Measurements from ENCODE around the gene PRG3.

PRG3 gene

DNA sequence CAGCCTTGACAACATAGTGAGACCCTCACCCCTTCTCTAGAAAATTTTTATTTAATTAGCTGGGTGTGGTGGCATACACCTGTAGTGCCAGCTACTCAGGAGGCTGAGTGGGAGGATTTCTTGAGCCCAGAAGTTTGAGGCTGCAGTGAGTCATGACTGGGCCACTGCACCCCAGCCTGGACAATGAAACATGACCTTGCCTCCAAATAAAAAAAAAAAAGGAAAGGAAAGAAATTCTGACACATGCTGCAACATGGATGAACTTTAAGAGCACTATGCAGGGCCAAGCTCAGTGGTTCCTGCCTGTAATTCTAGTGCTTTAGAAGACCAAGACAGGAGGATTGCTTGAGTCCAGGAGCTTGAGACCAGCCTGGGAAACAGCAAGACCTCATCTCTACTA is 37.2 kb upstream of the PRG3 start:
- DNase-seq (ENCODE audit: low spot score in 2 of 2) = no peak
- Mint-ChIP-seq H3K27me3 (no peaks in the 10 kb centered on the region), H3K9me3 (no peaks in the 10 kb centered on the region), H3K27ac (no peak overlapping the region), H3K36me3 (peaks cover 42% of the 10 kb centered on the region), H3K4me1 (no peaks in the 10 kb centered on the region), H3K4me3 (no peak overlapping the region)
- no peak for ATAC-seq (ENCODE audit: low read depth)

DNA sequence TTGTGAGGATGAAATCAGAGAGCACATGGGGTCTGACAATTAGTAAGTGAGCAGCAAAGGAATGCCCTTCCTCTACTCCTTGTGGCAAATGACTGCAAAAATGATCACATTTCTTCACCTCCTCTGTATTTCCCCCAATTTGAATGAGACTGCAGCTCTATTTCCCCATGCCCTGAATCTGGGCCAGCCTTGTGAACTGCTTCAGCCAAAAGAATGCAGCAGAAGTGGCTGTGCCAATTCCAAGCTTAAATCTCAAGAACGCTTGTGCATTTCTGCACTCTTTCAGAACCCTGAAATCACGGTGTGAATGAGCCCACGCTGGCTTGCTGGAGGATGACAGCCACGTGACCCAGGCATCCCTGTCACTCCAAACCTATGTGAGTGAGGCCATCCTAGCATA is 36.1 kb upstream of the PRG3 start:
- no peak for ATAC-seq (ENCODE audit: low read depth)
- DNase-seq (ENCODE audit: low spot score in 2 of 2) = no peak
- H3K27ac Mint-ChIP-seq = no peak overlapping the region
- no peaks in the 10 kb centered on the region for H3K4me1 Mint-ChIP-seq
- H3K9me3 Mint-ChIP-seq = no peaks in the 10 kb centered on the region
- peaks cover 44% of the 10 kb centered on the region for H3K36me3 Mint-ChIP-seq
- no peak overlapping the region for H3K4me3 Mint-ChIP-seq
- no peaks in the 10 kb centered on the region for H3K27me3 Mint-ChIP-seq

DNA sequence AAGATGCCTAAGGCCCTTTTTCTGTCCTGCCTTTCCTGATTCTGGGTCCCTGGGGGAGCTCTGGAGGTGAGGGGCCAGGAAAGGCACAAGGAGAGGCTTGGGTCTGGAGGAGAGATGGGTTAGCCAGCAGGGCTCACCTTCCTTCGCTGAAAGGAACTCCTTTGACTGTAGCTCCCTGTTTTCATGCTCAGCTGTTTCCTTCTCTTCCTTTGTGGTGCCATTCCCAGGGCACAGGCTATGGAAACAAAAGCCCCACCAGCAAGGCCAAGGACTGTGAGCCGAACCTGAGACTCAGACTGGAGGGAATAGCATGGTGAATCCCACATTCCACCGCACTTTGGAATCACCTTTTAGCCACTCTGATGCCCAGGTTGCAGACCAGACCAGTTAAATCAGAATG is 35.5 kb upstream of the PRG3 start:
- H3K4me1 Mint-ChIP-seq = no peaks in the 10 kb centered on the region
- peaks cover 44% of the 10 kb centered on the region for H3K36me3 Mint-ChIP-seq
- no peaks in the 10 kb centered on the region for H3K27me3 Mint-ChIP-seq
- H3K27ac Mint-ChIP-seq = no peak overlapping the region
- ATAC-seq (ENCODE audit: low read depth) (no peak), DNase-seq (ENCODE audit: low spot score in 2 of 2) (no peak)
- H3K4me3 Mint-ChIP-seq = no peak overlapping the region
- H3K9me3 Mint-ChIP-seq = no peaks in the 10 kb centered on the region

DNA sequence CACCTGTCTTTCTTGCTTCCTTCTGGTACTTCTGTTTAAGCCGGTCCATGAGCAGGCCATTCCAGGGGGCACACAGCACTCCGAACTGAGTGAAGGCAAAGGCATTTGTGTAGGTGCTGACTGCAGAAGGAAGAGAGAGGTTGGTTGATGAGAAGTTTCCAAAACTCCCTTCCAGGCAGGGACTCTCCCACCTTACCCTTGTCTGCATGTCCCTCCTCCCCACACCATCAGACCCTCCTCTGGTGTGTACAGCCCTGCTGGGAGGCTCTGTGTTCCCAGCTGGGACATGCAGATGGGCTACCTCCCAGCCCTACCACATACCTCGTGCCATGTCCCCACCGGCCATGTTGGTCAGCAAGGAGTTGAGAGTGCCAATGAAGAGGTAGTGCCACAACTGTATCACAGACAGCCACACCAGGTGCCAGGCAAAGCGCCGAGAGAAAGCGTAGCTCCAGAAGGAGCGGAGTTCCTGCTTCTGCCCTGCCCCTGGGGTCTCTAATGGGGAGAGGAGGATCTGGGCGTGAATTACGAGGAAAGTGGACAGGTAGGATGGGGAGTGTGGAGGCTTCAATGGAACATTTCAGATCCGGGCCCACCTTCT is 33.8 kb upstream of the PRG3 start:
- Mint-ChIP-seq H3K9me3 (no peaks in the 10 kb centered on the region), H3K4me1 (no peaks in the 10 kb centered on the region), H3K27ac (no peak overlapping the region), H3K36me3 (peaks cover 47% of the 10 kb centered on the region), H3K27me3 (no peaks in the 10 kb centered on the region), H3K4me3 (no peak overlapping the region)
- no peak for ATAC-seq (ENCODE audit: low read depth)
- no peak for DNase-seq (ENCODE audit: low spot score in 2 of 2)

GRCh38 chr11:57413681-57414080 is 32.7 kb upstream of the PRG3 start:
- DNase-seq (ENCODE audit: low spot score in 2 of 2) (no peak), ATAC-seq (ENCODE audit: low read depth) (no peak)
- H3K27me3 Mint-ChIP-seq = no peaks in the 10 kb centered on the region
- H3K4me1 Mint-ChIP-seq = no peaks in the 10 kb centered on the region
- H3K36me3 Mint-ChIP-seq = peaks cover 50% of the 10 kb centered on the region
- no peaks in the 10 kb centered on the region for H3K9me3 Mint-ChIP-seq
- no peak overlapping the region for H3K4me3 Mint-ChIP-seq
- H3K27ac Mint-ChIP-seq = no peak overlapping the region

DNA sequence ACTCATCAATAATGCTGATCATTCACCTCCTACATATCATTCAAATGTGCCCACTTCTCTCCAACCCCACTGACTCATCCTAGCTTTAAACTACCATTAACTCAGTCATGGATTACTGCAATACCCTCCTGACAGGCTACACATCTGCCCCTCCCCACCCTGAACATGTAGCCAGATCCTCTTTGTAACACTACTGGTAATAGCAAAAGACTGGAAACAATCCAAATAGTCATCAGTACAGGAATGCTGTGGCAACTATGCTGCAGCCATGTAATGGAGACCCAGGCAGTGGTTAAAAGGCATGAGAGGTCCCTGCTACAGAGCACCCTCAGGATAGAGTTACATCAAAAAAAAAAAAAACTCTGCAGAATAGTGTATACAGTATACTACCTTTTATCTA is 29.3 kb upstream of the PRG3 start:
- Mint-ChIP-seq H3K36me3 (peaks cover 37% of the 10 kb centered on the region), H3K4me1 (no peaks in the 10 kb centered on the region)

GRCh38 chr11:57409321-57410100 is 28.6 kb upstream of the PRG3 start:
- H3K27me3 Mint-ChIP-seq = no peaks in the 10 kb centered on the region
- DNase-seq (ENCODE audit: low spot score in 2 of 2) = no peak
- no peaks in the 10 kb centered on the region for H3K9me3 Mint-ChIP-seq
- peaks cover 30% of the 10 kb centered on the region for H3K36me3 Mint-ChIP-seq
- H3K27ac Mint-ChIP-seq = no peak overlapping the region
- no peaks in the 10 kb centered on the region for H3K4me1 Mint-ChIP-seq
- no peak for ATAC-seq (ENCODE audit: low read depth)
- H3K4me3 Mint-ChIP-seq = no peak overlapping the region

More for the DNA sequence above, 29.3 kb upstream of the PRG3 start:
- DNase-seq (ENCODE audit: low spot score in 2 of 2) = no peak
- no peak overlapping the region for H3K4me3 Mint-ChIP-seq
- H3K27ac Mint-ChIP-seq = no peak overlapping the region
- H3K27me3 Mint-ChIP-seq = no peaks in the 10 kb centered on the region
- ATAC-seq (ENCODE audit: low read depth) = no peak
- H3K9me3 Mint-ChIP-seq = no peaks in the 10 kb centered on the region

DNA sequence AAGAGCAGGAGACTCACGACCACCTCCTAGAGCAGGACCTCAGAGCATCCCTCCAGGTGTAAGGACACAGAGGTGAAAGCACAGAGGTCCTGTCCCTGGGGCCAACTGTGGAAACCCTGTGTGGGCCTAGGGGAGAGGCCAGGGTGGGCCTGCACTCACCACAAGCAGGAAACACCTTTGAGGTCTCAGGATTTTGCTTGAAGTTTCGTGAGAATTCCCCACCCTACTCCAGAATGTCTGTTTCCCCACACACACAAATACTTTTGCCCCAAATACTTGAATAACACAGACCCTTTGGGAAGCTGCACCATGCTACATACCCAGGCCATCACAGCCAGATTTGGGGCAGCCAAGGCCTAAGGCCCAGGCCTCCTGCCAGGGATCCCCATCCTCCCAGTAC is 27.8 kb upstream of the PRG3 start:
- DNase-seq (ENCODE audit: low spot score in 2 of 2) = no peak
- no peak overlapping the region for H3K27ac Mint-ChIP-seq
- peaks cover under 1% of the 10 kb centered on the region for H3K4me1 Mint-ChIP-seq
- no peak overlapping the region for H3K4me3 Mint-ChIP-seq
- no peaks in the 10 kb centered on the region for H3K27me3 Mint-ChIP-seq
- no peaks in the 10 kb centered on the region for H3K9me3 Mint-ChIP-seq
- H3K36me3 Mint-ChIP-seq = peaks cover 25% of the 10 kb centered on the region
- ATAC-seq (ENCODE audit: low read depth) = no peak

GRCh38 chr11:57407941-57408475 is 27.1 kb upstream of the PRG3 start:
- H3K36me3 Mint-ChIP-seq = peaks cover 20% of the 10 kb centered on the region
- H3K9me3 Mint-ChIP-seq = peaks cover 3% of the 10 kb centered on the region
- ATAC-seq (ENCODE audit: low read depth) (no peak), DNase-seq (ENCODE audit: low spot score in 2 of 2) (no peak)
- no peaks in the 10 kb centered on the region for H3K27me3 Mint-ChIP-seq
- H3K27ac Mint-ChIP-seq = no peak overlapping the region
- peaks cover 3% of the 10 kb centered on the region for H3K4me1 Mint-ChIP-seq
- no peak overlapping the region for H3K4me3 Mint-ChIP-seq

GRCh38 chr11:57407010-57407920 is 26.3 kb upstream of the PRG3 start:
- Mint-ChIP-seq H3K9me3 (peaks cover 3% of the 10 kb centered on the region), H3K36me3 (peaks cover 15% of the 10 kb centered on the region), H3K4me1 (peaks cover 3% of the 10 kb centered on the region), H3K4me3 (no peak overlapping the region), H3K27me3 (no peaks in the 10 kb centered on the region), H3K27ac (no peak overlapping the region)
- DNase-seq (ENCODE audit: low spot score in 2 of 2) (no peak), ATAC-seq (ENCODE audit: low read depth) (no peak)

GRCh38 chr11:57406337-57406904 is 25.5 kb upstream of the PRG3 start:
- Mint-ChIP-seq H3K4me1 (peaks cover 3% of the 10 kb centered on the region), H3K36me3 (peaks cover 13% of the 10 kb centered on the region), H3K27ac (no peak overlapping the region), H3K4me3 (no peak overlapping the region), H3K9me3 (peaks cover 3% of the 10 kb centered on the region), H3K27me3 (no peaks in the 10 kb centered on the region)
- no peak for DNase-seq (ENCODE audit: low spot score in 2 of 2)
- ATAC-seq (ENCODE audit: low read depth) = no peak

GRCh38 chr11:57405271-57405860 is 24.4 kb upstream of the PRG3 start:
- ATAC-seq (ENCODE audit: low read depth) (no peak), DNase-seq (ENCODE audit: low spot score in 2 of 2) (no peak)
- Mint-ChIP-seq H3K9me3 (peaks cover 3% of the 10 kb centered on the region), H3K27ac (no peak overlapping the region), H3K27me3 (no peaks in the 10 kb centered on the region), H3K4me1 (peaks cover 3% of the 10 kb centered on the region), H3K36me3 (peaks cover 9% of the 10 kb centered on the region), H3K4me3 (no peak overlapping the region)

GRCh38 chr11:57403802-57404147 is 22.8 kb upstream of the PRG3 start:
- no peak overlapping the region for H3K4me3 Mint-ChIP-seq

More at GRCh38 chr11:57403802-57404147, 22.8 kb upstream of the PRG3 start:
- no peak for DNase-seq (ENCODE audit: low spot score in 2 of 2)
- H3K27me3 Mint-ChIP-seq = no peaks in the 10 kb centered on the region
- no peak overlapping the region for H3K27ac Mint-ChIP-seq
- H3K9me3 Mint-ChIP-seq = peaks cover 3% of the 10 kb centered on the region
- no peak for ATAC-seq (ENCODE audit: low read depth)
- H3K36me3 Mint-ChIP-seq = peaks cover 4% of the 10 kb centered on the region
- peaks cover 3% of the 10 kb centered on the region for H3K4me1 Mint-ChIP-seq
